Activated CD4-positive, alpha-beta T cell treated with anti-CD3 and anti-CD28 coated beads, Interleukin-10, Interleukin-2, amounts not matched to agents 100 ng/mL and 50 ng/mL, durations not matched to agents 16 hours and 8 hours (primary cell): ENCODE results near the gene LSM7.
"Not testable (repeated sequence)": the region's sequence is repeated elsewhere in the genome, so short reads cannot be mapped to it uniquely, and the experiment has no call there.

Experiments used
- DNase-seq: peaks from one replicate; pipeline ENCODE4 v3.0.0-alpha.2; 2020

Gene LSM7

GRCh38 chr19:2291185-2291751 is 37.1 kb downstream of the LSM7 start:
- DNase-seq, result no peak

GRCh38 chr19:2290441-2291184 is 37.8 kb downstream of the LSM7 start:
- no peak for DNase-seq

GRCh38 chr19:2289714-2290435 is 38.5 kb downstream of the LSM7 start:
- peak; percentile 66 for DNase-seq

GRCh38 chr19:2288818-2289713 is 39.3 kb downstream of the LSM7 start:
- DNase-seq, result no peak

GRCh38 chr19:2288338-2288817 is 40.0 kb downstream of the LSM7 start:
- no peak for DNase-seq

- no peak for DNase-seq
These were observed 40.6 kb downstream of the LSM7 start for GRCh38 chr19:2287585-2288337.

GRCh38 chr19:2286402-2287140 is 41.8 kb downstream of the LSM7 start:
- DNase-seq, result no peak

- DNase-seq, result no peak
These were observed 44.4 kb downstream of the LSM7 start for GRCh38 chr19:2283835-2284507.

GRCh38 chr19:2282862-2283237 is 45.5 kb downstream of the LSM7 start:
- no peak for DNase-seq

GRCh38 chr19:2282062-2282861 is 46.1 kb downstream of the LSM7 start, which contains the start of gene PEAK3:
Gene PEAK3, minus strand, starts transcription at chr19:2282175. Its CDS starts 1,244 bp downstream, at chr19:2280931.
- no peak for DNase-seq

- DNase-seq, result not testable (repeated sequence)
These were observed 46.9 kb downstream of the LSM7 start for GRCh38 chr19:2281265-2282061.

- no peak for DNase-seq
These were observed 47.6 kb downstream of the LSM7 start for GRCh38 chr19:2280633-2281264.

- DNase-seq, result no peak
These were observed 49.8 kb downstream of the LSM7 start for GRCh38 chr19:2278459-2279158.

- DNase-seq, result no peak
These were observed 51.2 kb downstream of the LSM7 start for GRCh38 chr19:2277138-2277537.

- DNase-seq, result no peak
These were observed 51.9 kb downstream of the LSM7 start for GRCh38 chr19:2276429-2276986.

GRCh38 chr19:2275588-2276428 is 52.6 kb downstream of the LSM7 start:
- DNase-seq, result no peak
